GM21367 (cell line): ENCODE results near the gene PSG1.
"Not testable (repeated sequence)": the region's sequence is repeated elsewhere in the genome, so short reads cannot be mapped to it uniquely, and the experiment has no call there.

ENCODE experiments used
- ATAC-seq: cut with Tn5 transposase; IDR thresholded peaks from one replicate; pipeline ENCODE4 v1.9.1; 2021; ENCODE audit not compliant: unreplicated experiment

Gene PSG1

GRCh38 chr19:42831221-42832019 is 48.1 kb downstream of the PSG1 start:
- no peak for ATAC-seq

GRCh38 chr19:42821306-42821977 is 58.1 kb downstream of the PSG1 start:
- ATAC-seq: not testable (repeated sequence)

GRCh38 chr19:42819960-42820650 is 59.4 kb downstream of the PSG1 start:
- ATAC-seq: not testable (repeated sequence)

- ATAC-seq: no peak
These were observed 62.6 kb downstream of the PSG1 start for GRCh38 chr19:42816894-42817293.
